SK-MEL-5 (cell line): ENCODE measurements around the gene PLD5. TPM values are rescaled to one million over a fixed set of nuclear protein-coding genes. Genes with fewer than 3 reads are reported as not detected.
"Not testable (repeated sequence)": the region's sequence is repeated elsewhere in the genome, so short reads cannot be mapped to it uniquely, and the experiment has no call there.

Experiments used
- DNase-seq: peaks from one replicate; pipeline ENCODE4 v3.0.0-alpha.2; 2016; ENCODE audit warnings: low read depth, low spot score
- in situ Hi-C: cut with HindIII; loops from 2 replicates; pipeline ENCODE4 v1.10.0; 2016; ENCODE audit warnings: low sequenced_read_pairs, high pct_unique_total_duplicates, low pct_unique_long_range_greater_than_20kb
- total RNA-seq: library from RNA; depleted of rRNA; stranded (reverse); fragments of >200 nt; shearing (Covaris generic); gene quantifications from 2 replicates; pipeline ENCODE4 v1.2.3, GENCODE V29; 2014

PLD5 gene
- total RNA-seq, 1 experiment from 2014 or later = not detected

DNA sequence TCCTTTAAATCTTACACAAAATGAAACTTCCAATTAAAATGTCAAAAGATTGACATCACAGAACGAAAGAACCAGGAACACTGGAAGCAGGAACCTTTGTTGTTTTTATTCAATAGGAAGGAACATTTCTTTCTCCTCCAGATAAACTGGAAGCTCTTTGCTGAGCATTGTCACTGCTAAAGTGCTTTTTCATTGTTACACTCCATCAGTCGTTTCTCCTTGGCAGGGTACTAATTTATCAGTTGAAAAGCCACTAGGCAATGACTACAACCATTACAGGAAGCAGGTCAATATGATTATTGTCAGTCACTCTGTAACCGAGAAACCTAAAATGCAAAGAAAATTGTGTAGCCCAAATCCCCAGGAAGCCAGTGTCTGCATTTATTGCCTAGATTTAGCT is 362.4 kb downstream of the PLD5 start:
- no peak for DNase-seq
- in situ Hi-C loops = no loop called here

DNA sequence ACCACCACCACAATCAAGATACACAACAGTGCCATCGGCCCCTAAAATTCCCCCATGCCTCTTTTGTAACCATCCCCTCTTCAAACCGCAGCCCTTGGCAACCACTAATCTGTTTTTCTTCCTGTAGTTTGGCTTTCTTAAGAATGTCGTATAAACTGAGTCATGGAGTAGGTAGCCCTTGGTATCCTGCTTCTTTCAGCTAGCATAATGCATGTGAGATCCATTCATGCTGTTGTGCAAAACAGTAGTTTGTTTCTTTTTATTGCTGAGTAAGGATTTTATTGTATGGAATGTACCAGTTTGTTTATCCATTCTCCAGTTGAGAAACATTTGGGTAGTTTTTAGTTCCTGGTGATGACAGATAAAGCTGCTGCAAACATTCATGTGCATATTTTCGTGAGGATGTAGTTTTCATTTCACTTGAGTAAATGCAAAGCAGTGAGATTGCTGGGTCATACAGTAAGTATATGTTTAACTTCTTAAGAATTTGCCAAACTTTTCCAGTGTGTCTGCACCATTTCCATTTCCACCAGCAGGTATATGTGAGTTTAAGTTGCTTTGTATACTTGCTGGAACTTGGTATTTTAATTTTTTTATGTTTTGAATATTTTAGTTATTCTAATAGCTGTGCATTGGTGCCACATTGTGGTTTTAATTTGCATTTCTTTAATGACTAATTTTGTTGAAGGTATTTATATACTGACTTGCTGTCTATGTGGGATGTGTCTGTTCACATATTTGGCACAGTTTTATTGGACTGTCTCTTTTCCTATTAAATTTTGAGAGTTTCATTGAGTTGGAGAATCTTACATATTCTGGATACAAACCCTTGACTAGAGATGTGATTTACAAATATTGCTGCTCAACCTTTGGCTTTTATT is 377.2 kb downstream of the PLD5 start:
- DNase-seq = peak; percentile 27

DNA sequence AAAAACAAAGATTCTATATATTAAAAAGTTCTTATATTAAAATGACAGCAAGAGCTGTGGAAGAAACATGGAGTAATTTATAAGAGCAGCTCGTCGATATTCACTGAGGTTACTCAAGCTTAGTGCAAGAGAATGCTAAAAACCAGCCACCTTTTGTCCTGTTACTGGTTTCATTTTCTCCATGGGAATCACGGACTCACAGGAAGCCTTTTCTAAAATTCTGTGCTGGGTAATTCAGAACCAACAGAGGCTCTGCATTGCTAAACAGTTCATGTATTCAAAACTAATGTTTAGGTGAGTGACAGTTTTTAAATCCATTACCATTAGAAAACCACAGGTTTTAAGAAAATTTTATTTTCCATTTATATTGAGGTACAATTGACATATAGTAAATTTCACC is 377.8 kb downstream of the PLD5 start:
- no peak for DNase-seq

More for the DNA sequence above, 377.2 kb downstream of the PLD5 start:
- in situ Hi-C loops = no loop called here

DNA sequence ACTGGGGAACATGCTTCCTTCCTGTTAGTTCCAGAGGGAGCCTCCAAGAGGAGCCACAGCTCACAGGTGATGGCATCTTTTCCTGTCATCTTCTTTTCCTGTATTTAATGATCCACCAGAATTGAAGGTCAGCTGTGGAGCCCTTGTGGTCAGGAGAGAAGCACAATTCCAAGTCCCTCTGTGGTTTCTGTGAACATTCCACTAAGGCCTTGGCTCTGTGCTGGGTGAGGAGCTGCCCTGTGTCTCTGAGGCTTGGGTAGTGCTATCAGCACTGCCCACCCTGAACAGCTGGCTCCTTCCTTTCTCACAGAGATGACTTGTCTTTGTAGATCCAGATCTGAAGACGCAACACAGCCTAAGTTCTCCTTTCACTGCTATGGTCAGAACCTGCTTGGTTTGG is 383.7 kb downstream of the PLD5 start:
- in situ Hi-C loops = no loop called here
- DNase-seq = no peak

More for the DNA sequence above, 377.8 kb downstream of the PLD5 start:
- in situ Hi-C loops = no loop called here

DNA sequence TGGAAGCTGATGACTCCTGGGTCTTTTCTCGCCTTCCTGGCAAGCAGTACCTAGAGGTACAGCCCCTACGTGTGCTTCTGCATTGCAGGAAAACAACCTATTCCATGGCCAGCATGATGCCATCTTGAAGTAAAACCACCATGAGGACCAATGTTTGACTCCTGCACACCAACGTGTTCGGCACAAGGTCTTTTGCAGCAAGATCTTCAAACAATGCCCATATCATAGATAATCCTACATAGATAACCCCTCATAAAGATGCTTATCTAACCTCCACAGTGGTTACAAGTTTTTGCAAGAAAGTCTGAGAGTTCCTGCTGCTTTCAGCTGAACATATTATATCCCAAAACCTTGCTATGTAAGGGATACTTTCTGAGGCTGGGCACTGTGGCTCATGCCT is 384.5 kb downstream of the PLD5 start:
- in situ Hi-C loops = no loop called here
- DNase-seq = no peak

DNA sequence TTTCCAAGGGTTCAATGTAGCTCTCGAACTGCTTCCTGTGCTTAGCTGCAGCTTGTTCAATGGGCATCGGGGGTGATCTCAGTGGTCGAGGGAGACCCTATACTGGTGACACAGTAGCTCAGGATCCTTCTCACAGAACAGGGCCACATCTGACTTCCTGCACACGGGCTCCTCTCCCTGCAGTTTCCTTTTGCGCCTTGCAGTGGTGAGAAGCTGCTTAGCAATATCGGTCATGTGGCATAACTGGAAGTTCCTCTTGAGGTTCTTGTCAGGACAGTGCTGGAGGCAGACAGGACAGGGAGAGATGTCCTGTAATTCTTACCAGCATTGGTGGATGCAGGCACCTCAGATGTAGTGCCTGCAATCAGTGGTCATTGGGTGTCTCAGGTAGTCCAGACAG is 385.1 kb downstream of the PLD5 start:
- peak; percentile 33 for DNase-seq
- in situ Hi-C loops = no loop called here

DNA sequence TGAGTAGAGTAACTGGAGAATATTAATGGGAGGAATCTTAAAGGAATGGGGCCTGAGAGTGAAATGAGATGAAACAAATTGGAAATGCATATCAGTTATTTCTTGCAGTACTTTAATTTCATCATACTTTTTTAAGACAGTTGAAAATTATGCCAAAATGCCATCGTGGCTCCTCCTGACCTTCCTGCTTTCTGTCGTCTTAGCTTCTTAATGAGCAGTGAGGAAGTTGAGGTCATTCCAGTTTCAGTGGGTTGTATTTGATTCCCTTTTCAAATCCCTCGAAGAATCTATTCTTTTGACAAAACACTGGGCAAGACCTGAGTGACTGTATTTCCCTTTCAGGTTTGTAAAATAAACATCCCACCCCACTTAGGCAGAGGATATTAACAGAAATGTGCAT is 390.7 kb downstream of the PLD5 start:
- in situ Hi-C loops = no loop called here
- DNase-seq = no peak

DNA sequence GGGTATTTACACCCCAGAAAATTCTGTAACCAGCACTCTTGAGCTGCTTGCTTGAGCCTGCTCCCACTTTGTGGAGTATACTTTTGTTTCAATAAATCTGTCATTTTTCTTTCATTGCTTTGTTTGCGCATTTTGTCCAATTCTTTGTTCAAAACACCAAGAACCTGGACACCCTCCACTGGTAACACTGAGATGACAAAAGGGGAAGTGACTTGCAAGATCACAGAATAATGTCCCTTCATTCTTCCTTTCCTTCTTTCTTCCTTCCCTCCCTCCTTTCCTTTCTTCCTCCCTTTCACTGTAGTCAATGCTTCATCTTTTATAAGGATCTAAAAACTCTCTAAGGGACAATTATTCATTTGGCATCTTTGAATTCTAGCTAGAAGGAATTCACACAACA is 391.1 kb downstream of the PLD5 start:
- in situ Hi-C loops = no loop called here
- DNase-seq = no peak

DNA sequence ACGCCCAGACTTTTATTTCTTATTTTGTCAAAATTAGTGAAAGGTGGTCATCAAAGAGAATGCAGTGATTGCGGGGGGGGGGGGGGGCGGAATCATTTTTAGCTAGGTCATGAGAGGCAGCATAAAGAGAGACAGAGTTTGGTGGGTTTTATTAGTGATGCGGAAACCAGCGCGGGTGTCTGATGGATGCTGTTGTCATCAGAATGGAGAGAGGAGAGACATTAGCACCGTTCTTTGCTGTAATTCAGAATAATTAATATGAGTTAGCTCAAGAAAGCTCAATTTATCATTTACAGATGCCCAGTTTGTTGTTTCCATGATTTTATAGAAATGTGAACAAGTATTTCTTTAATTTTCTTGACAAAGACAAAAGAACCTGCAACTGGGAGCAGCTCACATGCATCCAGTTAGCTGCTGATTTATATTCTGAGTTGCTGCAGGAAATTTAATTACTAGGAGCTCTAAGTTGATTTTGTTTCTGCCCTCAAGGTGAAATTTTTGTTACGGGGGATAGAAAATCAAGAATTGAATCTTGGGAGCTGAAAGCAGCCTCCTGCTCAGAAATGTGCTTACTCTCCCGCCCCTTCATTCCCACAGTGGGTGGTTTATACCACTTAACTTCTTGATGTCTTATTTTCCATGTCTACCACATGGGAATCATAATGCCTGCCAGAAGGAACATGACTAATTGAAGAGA is 392.2 kb downstream of the PLD5 start:
- in situ Hi-C loops = no loop called here
- DNase-seq = no peak

DNA sequence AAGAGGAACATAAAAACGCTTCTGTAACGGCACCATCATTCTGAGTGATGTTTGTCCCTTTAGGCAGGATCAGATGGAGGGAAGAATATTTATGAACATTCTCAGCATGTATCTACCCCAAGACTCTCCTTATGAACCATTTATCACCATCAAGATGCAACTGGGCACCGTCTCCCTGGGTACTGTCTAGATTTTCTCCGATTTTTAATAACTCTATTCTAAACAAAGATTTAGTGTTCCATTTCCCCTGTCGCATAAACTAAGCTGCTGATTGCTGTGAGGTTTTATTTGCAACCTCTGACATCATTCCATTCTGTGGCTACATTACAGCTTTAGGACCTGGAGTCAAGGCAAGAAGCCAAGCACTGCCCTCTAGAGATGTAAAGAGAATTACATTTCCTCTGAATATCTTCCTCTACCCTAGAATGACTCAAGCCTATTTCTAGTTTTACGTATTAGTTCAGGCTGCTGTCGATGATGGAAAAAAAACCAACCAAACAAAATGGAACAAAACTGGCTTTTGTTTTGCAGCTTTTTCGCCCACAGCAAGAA is 395.5 kb downstream of the PLD5 start:
- in situ Hi-C loops = no loop called here
- peak; percentile 82 for DNase-seq

DNA sequence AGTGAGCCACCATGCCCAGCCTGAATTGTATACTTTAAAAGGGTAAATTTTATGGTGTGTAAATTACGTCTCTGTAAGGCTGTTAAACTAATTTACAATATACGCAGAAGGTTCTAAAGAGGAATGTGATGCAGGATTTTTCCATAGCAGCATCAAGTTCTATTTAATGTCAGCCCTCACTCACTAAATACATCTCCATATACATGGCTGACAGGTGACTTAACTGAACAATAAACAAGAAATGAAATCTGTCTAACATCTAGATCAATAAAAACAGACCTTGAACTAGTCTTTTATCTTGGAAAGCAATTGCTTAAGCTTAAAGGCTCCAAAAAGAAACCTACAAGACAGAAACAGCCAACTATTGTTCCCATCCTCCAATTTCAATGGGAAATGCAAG is 404.1 kb downstream of the PLD5 start:
- in situ Hi-C loops = no loop called here
- no peak for DNase-seq

DNA sequence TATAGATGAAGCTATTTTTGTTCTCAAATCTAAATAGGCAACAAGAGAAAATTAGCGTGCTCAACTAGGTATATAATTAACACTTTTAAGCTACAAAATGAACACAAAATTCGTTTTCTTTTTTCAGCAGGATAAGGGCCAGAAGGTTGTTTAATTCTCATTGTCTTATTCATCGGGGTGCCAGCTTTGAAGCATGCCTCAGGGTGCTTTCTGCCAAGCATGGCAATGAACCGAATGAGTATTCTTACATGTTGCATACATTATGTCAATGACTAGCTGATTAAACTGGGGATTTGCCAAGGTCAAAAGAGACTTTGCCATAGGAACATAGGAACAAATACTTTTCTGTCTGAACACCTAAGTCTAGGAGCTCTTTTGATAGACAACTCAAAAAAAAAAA is 423.6 kb downstream of the PLD5 start:
- DNase-seq = no peak
- in situ Hi-C loops = no loop called here

DNA sequence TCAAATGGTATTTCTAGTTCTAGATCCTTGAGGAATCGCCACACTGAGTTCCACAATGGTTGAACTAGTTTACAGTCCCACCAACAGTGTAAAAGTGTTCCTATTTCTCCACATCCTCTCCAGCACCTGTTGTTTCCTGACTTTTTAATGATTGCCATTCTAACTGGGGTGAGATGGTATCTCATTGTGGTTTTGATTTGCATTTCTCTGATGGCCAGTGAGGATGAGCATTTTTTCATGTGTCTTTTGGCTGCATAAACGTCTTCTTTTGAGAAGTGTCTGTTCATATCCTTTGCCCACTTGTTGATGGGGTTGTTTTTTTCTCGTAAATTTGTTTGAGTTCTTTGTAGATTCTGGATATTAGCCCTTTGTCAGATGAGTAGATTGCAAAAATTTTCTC is 427.2 kb downstream of the PLD5 start:
- DNase-seq, in situ Hi-C loops: not testable (repeated sequence)

DNA sequence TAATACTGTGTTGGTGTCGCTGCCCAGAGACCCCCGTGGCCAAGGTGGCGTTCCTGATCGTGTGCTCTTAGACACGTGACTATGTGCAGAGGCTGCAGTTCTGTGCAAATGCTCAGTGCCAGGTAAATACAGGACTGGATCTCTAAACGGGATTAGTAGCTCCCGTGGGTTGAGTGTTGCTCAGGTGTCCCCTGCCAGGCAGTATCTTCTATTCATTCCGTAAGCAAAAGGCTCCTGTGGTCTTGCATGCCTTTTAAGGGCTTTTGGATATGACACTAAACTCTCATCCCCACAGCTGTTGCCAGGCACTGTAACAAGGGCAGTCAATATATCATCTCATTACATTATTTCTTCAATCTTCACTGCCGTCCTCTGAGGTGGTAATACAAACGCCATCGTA is 431.4 kb downstream of the PLD5 start:
- in situ Hi-C loops = no loop called here
- no peak for DNase-seq

DNA sequence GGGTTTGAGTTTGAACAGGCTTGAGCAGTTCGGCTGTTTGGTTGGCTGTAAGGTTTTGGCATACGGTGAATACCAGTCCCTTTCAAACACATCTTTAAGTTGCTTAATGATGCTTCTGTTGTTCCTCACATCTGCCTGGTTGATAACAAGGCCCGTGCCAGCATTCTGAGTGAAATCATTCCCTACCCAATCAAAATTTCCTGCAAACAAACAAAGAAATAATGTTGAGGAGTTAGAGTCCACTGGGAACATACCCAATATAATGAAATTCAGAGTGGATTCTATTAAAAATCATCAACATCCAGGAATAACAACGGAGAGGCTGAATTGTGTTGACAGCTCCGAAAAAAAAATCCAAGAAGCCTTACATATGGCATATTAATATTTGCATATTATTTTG is 434.6 kb downstream of the PLD5 start:
- DNase-seq = no peak
- in situ Hi-C loops = no loop called here

DNA sequence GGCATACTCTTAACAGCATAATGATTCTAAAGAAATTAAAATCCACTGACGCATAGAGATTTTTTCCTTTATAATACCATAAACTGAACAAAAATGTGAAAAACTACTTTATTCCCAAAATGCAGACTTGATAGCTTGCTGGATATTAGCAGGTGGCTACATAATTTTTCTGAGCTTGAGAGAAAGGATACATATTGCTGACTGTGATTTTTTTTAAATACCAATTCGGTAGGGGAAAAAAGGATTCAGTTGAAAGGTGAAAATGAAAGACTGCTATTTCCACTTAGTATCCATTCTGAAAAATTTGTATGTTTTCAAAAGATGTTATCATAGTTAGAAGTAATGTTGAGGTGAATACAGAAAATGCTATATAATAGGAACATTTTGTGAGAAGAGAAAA is 435.6 kb downstream of the PLD5 start:
- DNase-seq = no peak
- in situ Hi-C loops = no loop called here

DNA sequence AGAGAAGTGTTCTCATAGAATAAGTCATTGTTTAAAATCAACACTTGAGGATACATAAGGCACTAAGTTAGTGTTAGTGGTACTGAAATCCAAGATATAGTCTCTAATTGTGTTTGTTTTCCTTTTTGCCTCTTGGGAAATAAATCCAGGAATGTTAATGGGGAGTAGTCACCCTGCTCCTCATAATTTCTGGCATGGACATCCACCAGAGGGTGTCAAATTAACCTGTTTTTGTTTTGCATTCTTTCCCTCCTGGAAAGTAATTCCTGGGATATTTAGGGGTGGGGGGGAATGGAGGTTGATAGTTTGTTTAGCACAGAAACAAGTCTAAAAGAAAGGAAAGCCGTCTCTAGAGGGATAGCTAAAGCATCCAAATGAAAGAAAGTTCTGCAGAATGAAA is 437.8 kb downstream of the PLD5 start:
- in situ Hi-C loops = no loop called here
- no peak for DNase-seq

DNA sequence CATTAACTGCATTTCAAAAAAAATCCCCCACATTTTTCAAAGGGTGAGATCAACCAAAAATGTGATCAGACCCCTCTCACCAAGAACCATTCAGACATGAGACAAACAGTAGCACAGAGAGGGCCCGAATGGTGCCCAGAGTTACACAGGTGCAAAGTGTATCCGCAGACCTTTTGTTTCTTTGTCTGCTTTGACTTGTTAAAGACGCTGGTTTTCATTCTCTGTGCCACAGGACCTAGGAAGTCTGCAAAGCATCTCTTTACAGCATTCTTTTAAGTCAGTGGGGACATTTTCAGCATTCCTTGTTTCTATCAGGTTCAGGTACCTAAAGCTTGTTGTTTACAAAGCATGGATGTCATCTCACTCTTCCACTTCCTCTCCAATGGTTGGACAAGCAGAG is 438.4 kb downstream of the PLD5 start:
- in situ Hi-C loops = no loop called here
- no peak for DNase-seq

DNA sequence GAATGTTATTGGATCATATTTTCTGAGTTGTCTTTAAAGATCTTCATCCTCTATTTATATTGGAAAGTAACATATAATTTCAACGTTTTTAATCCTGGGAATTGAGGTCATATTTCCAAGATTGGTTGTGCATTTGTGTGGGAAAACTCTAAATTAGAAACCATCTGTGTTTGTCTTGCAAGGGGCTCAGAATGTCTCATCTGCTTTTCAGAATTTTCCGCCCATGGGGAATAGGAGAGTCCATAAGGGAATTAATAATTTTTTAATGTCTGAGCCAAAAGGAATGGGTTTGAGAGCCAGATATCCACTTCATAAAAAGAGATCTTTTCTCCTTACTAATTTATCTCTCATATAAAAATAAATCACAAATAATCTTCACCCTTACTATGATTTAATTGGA is 440.8 kb downstream of the PLD5 start:
- DNase-seq = no peak
- in situ Hi-C loops = no loop called here
